CD4-positive, alpha-beta T cell (primary cell): ENCODE data around the gene LMBRD1. TPM values are rescaled to one million over a fixed set of nuclear protein-coding genes. Genes with fewer than 3 reads are reported as not detected.
"Not testable (repeated sequence)": the region's sequence is repeated elsewhere in the genome, so short reads cannot be mapped to it uniquely, and the experiment has no call there.

Source experiments
- ATAC-seq: fragments of 200-7000 bp; cut with Tn5 transposase; one replicate; pipeline ENCODE4 v1.10.0; 2022; ENCODE audit warnings: mild to moderate bottlenecking; ENCODE audit not compliant: poor library complexity
- CTCF ChIA-PET: fragments of 350-600 bp; sonication (Branson Sonifier 250); formaldehyde crosslinking; loops from one replicate; lab custom pipeline; 2021; ENCODE audit warnings: antibody characterized with exemption, inconsistent platforms; lab: Charles Lee
- POLR2A ChIA-PET: fragments of 350-600 bp; sonication (Branson Sonifier 250); formaldehyde crosslinking; loops from one replicate; lab custom pipeline; 2021; ENCODE audit warnings: antibody characterized with exemption, inconsistent platforms; lab: Charles Lee
- DNase-seq, 14 experiments: peaks; one replicate each; pipeline ENCODE4 v3.0.0-alpha.2; 2013 to 2020; ENCODE audit warnings: mixed read lengths in 2 of 14
- H3K27ac ChIP-seq, 2 donors: one replicate each; pipeline versions ENCODE4 v1.5.1 to v1.7.0; 2013; ENCODE audit warnings: low read length in 2 of 2, low read depth in 1 of 2, mild to moderate bottlenecking in 1 of 2
- H3K27me3 ChIP-seq, 2 experiments: 1 replicate in 1 of 2; 2 replicates in 1 of 2; pipeline versions ENCODE4 v1.6.1 to v1.7.0; 2013; ENCODE audit warnings: low read length in 2 of 2, control low read depth in 1 of 2, mild to moderate bottlenecking in 1 of 2, moderate library complexity in 1 of 2; ENCODE audit not compliant: insufficient read depth in 2 of 2, control insufficient read depth in 1 of 2
- H3K36me3 ChIP-seq: one replicate; pipeline ENCODE4 v1.6.1; 2013; ENCODE audit warnings: low read length, control low read depth; ENCODE audit not compliant: insufficient read depth
- H3K4me1 ChIP-seq: one replicate; pipeline ENCODE4 v1.6.1; 2013; ENCODE audit warnings: low read length, control low read depth; ENCODE audit not compliant: insufficient read depth
- H3K4me3 ChIP-seq: one replicate; pipeline ENCODE4 v1.5.1; 2013; ENCODE audit warnings: mild to moderate bottlenecking, low read length, moderate library complexity
- H3K9me3 ChIP-seq, 2 experiments: 1 replicate in 1 of 2; 2 replicates in 1 of 2; pipeline versions ENCODE4 v1.6.1 to v1.7.0; 2013; ENCODE audit warnings: low read length in 2 of 2, mild to moderate bottlenecking in 2 of 2, control low read depth in 1 of 2, moderate library complexity in 1 of 2; ENCODE audit not compliant: control insufficient read depth in 1 of 2, insufficient read depth in 1 of 2
- H3K27ac Mint-ChIP-seq: one replicate; pipeline ENCODE4 v1.8.0; 2020; ENCODE audit warnings: mixed read lengths
- H3K27me3 Mint-ChIP-seq: one replicate; pipeline ENCODE4 v1.8.0; 2021; ENCODE audit warnings: mixed read lengths
- H3K36me3 Mint-ChIP-seq: one replicate; pipeline ENCODE4 v1.8.0; 2021; ENCODE audit warnings: low read depth, mixed read lengths
- H3K4me1 Mint-ChIP-seq: one replicate; pipeline ENCODE4 v1.8.0; 2021; ENCODE audit warnings: low read depth, mixed read lengths
- H3K4me3 Mint-ChIP-seq: one replicate; pipeline ENCODE4 v1.8.0; 2020; ENCODE audit warnings: mild to moderate bottlenecking, mixed read lengths
- H3K9me3 Mint-ChIP-seq: one replicate; pipeline ENCODE4 v1.8.0; 2020; ENCODE audit warnings: mixed read lengths
- CTCF ChIP-seq: fragments of 200-600 bp; IDR thresholded peaks from one replicate; pipeline ENCODE4 v1.8.0; 2022; ENCODE audit warnings: antibody characterized with exemption, mild to moderate bottlenecking
- intact Hi-C, 2 experiments: fragments of 100-400 bp; cut with DNase I in 1 of 2; cut with micrococcal nuclease in 1 of 2; formaldehyde crosslinking; loops; one replicate each; pipeline versions ENCODE4 v1.15.1 to v1.9.0; 2023 to 2025; cut with DNase I, micrococcal nuclease
- total RNA-seq, 174 experiments: library from RNA in 2 of 174; stranded (reverse) in 2 of 174; gene quantifications; one replicate each; pipeline ENCODE4 v1.2.3 and lab custom pipeline; 2021 to 2026

Gene LMBRD1
- total RNA-seq, 2 experiments from 2014 or later = 40.3 to 42.0 TPM

DNA sequence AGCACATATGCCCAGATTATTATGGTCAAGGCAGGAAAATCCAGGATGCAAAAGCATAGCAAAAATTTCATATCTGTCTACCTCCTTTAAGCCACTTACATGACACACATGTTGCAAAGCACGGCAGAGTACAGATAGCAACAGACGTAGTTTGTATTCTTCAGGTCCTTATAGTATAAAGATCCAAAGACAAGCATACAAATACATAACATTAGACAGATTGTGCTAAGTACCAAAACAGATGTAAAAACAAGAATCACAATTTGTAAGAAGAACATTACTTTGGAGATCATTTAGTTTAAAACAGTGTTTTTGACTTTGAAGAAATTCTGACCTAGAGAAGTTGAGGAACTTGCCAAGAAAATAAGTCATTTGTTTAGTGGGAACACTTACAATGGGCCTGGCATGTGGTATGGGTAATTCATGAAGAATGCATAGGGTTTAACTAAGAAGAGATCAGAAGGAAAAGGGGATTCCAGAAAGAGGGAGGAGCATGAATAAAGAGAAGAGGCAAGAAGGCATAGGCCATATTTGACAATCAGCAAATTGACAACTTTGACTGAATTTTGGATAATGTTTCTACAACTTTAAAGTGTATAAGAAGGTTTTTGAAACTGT is 30.6 kb upstream of the LMBRD1 start:
- Histone ChIP-seq H3K4me1 (no peaks in the 10 kb centered on the region), H3K27ac (no peak overlapping the region), H3K36me3 (no peaks in the 10 kb centered on the region), H3K4me3 (no peak overlapping the region), H3K27me3 (no peaks in the 10 kb centered on the region), H3K9me3 (no peaks in the 10 kb centered on the region)
- intact Hi-C loops = no loop called here
- CTCF ChIA-PET = no interaction called here
- TF ChIP-seq CTCF = no peak
- no peaks in the 10 kb centered on the region for H3K9me3 Mint-ChIP-seq
- ATAC-seq = no peak
- no peaks in the 10 kb centered on the region for H3K4me1 Mint-ChIP-seq
- no peaks in the 10 kb centered on the region for H3K27me3 Mint-ChIP-seq
- H3K36me3 Mint-ChIP-seq = no peaks in the 10 kb centered on the region
- H3K4me3 Mint-ChIP-seq = no peak overlapping the region
- no peak overlapping the region for H3K27ac Mint-ChIP-seq
- POLR2A ChIA-PET = no interaction called here
- DNase-seq = no peak

GRCh38 chr6:69825904-69826303 is 29.1 kb upstream of the LMBRD1 start:
- Histone ChIP-seq H3K36me3 (no peaks in the 10 kb centered on the region), H3K9me3 (no peaks in the 10 kb centered on the region), H3K27me3 (no peaks in the 10 kb centered on the region), H3K27ac (no peak overlapping the region), H3K4me3 (no peak overlapping the region), H3K4me1 (no peaks in the 10 kb centered on the region)
- H3K36me3 Mint-ChIP-seq = no peaks in the 10 kb centered on the region
- ChIA-PET CTCF (no interaction called here), POLR2A (no interaction called here)
- H3K9me3 Mint-ChIP-seq = no peaks in the 10 kb centered on the region
- no peaks in the 10 kb centered on the region for H3K27me3 Mint-ChIP-seq
- no peak for TF ChIP-seq CTCF
- H3K27ac Mint-ChIP-seq = no peak overlapping the region
- H3K4me3 Mint-ChIP-seq = no peak overlapping the region
- no peak for ATAC-seq
- no peaks in the 10 kb centered on the region for H3K4me1 Mint-ChIP-seq
- intact Hi-C loops = no loop called here
- DNase-seq = no peak

GRCh38 chr6:69824355-69824754 is 27.5 kb upstream of the LMBRD1 start:
- POLR2A ChIA-PET, H3K4me3 Mint-ChIP-seq, H3K9me3 ChIP-seq, H3K4me1 ChIP-seq, H3K27me3 ChIP-seq, H3K9me3 Mint-ChIP-seq, CTCF ChIA-PET, DNase-seq, H3K4me3 ChIP-seq, H3K27ac ChIP-seq, H3K4me1 Mint-ChIP-seq, H3K27ac Mint-ChIP-seq, H3K36me3 ChIP-seq, H3K27me3 Mint-ChIP-seq, ATAC-seq, intact Hi-C loops, H3K36me3 Mint-ChIP-seq: not testable (repeated sequence)

- intact Hi-C loops = no loop called here
- Histone ChIP-seq H3K9me3 (no peaks in the 10 kb centered on the region), H3K27ac (no peak overlapping the region), H3K4me1 (peaks cover 11% of the 10 kb centered on the region), H3K4me3 (no peak overlapping the region), H3K27me3 (no peaks in the 10 kb centered on the region), H3K36me3 (no peaks in the 10 kb centered on the region)
- Mint-ChIP-seq H3K4me3 (no peak overlapping the region), H3K9me3 (no peaks in the 10 kb centered on the region), H3K27ac (no peak overlapping the region), H3K4me1 (peaks cover 18% of the 10 kb centered on the region), H3K27me3 (no peaks in the 10 kb centered on the region), H3K36me3 (no peaks in the 10 kb centered on the region)
- TF ChIP-seq CTCF = no peak
- no peak for ATAC-seq
- CTCF ChIA-PET = interaction anchor here (1.3 kb wide), 1 partner anchor 18 kb away, joined by 3 read pairs; no protein-coding TSS in a partner anchor
- POLR2A ChIA-PET = no interaction called here
- DNase-seq = no peak
Measured at GRCh38 chr6:69820438-69820837, 23.6 kb upstream of the LMBRD1 start.
